ENCODE measurements around the gene CYP2S1.

DNA sequence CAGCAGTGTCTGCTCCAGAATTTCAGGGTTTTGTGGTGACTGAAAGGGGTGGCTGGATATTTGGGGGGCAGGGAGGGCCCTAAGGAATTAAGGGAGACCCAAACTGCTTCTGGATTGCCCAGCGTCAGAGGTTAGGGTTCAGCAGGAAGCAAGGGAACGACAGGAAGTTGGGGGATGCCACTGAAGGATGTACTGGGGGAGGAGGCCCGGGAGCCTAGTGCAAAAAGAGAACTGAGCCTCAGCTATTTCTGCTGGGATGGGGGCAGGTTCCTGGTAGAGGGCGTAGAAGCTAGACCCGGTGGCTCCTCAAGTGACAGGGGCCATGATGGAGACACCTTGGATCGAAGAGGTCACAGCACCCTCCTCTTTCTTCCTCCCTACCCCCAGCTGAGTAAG lies 1.1 kb downstream of the CYP2S1 start:
- TF ChIP-seq, protein P1, sequence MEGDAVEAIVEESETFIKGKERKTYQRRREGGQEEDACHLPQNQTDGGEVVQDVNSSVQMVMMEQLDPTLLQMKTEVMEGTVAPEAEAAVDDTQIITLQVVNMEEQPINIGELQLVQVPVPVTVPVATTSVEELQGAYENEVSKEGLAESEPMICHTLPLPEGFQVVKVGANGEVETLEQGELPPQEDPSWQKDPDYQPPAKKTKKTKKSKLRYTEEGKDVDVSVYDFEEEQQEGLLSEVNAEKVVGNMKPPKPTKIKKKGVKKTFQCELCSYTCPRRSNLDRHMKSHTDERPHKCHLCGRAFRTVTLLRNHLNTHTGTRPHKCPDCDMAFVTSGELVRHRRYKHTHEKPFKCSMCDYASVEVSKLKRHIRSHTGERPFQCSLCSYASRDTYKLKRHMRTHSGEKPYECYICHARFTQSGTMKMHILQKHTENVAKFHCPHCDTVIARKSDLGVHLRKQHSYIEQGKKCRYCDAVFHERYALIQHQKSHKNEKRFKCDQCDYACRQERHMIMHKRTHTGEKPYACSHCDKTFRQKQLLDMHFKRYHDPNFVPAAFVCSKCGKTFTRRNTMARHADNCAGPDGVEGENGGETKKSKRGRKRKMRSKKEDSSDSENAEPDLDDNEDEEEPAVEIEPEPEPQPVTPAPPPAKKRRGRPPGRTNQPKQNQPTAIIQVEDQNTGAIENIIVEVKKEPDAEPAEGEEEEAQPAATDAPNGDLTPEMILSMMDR (conservative IDR thresholded peaks at IDR 0.05 in 1 of 2, IDR thresholded peaks at IDR 0.05 in 1 of 2; ENCODE audit: extremely low read depth in 1 of 2, insufficient read depth in 1 of 2, low read depth in 1 of 2, low read length in 2 of 2) = no peak
- no peak for TF ChIP-seq EZH2 (IDR thresholded peaks at IDR 0.05; ENCODE audit: borderline replicate concordance, low read length)
